Vagina (tissue), 2 donors: ENCODE data around the gene F9.

Experiments used
- CTCF ChIP-seq, 3 experiments: fragments of 450-650 bp in 2 of 3; fragments of 200-600 bp in 1 of 3; sonication (generic) in 1 of 3; IDR thresholded peaks; one replicate each; pipeline ENCODE4 v1.5.1; 2017 to 2019; ENCODE audit warnings: antibody characterized with exemption in 3 of 3, mild to moderate bottlenecking in 2 of 3, moderate library complexity in 2 of 3
- POLR2A ChIP-seq, 2 donors: fragments of 450-650 bp; IDR thresholded peaks; one replicate each; pipeline ENCODE4 v1.6.1; 2017; ENCODE audit warnings: antibody characterized with exemption in 2 of 2, mild to moderate bottlenecking in 2 of 2, moderate library complexity in 2 of 2

- TF ChIP-seq CTCF (IDR thresholded peaks at IDR 0.05) (no peak), POLR2A (IDR thresholded peaks at IDR 0.05) (no peak)
These were observed 35.2 kb upstream of the F9 start for GRCh38 chrX:139495324-139495723.
